ENCODE results near the gene RPS6KA2. TPM values are rescaled to one million over a fixed set of nuclear protein-coding genes. Genes with fewer than 3 reads are reported as not detected.

Gene RPS6KA2
- total RNA-seq, 1 donor from 2014 or later = 33.7 TPM

DNA sequence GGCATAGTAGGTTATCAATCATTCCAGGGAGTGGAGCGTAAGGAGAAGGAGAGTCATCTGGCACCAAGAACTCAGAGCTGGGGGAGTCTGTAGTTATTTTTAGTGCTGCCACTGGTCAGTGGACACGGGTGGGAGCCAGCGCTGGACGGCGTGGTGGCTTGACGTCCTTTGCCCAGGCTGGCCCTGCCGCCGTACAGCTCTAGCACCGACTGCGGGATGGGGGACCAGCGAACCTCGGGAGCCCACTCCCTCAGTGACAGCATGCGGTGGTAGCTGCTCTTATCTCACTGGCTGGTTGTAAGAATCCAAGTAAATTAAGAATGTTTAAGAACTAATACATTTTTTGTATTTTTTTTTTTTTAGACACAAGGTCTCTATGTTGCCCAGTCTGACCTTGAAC lies 32.5 kb upstream of the RPS6KA2 start:
- TF ChIP-seq, protein P1, sequence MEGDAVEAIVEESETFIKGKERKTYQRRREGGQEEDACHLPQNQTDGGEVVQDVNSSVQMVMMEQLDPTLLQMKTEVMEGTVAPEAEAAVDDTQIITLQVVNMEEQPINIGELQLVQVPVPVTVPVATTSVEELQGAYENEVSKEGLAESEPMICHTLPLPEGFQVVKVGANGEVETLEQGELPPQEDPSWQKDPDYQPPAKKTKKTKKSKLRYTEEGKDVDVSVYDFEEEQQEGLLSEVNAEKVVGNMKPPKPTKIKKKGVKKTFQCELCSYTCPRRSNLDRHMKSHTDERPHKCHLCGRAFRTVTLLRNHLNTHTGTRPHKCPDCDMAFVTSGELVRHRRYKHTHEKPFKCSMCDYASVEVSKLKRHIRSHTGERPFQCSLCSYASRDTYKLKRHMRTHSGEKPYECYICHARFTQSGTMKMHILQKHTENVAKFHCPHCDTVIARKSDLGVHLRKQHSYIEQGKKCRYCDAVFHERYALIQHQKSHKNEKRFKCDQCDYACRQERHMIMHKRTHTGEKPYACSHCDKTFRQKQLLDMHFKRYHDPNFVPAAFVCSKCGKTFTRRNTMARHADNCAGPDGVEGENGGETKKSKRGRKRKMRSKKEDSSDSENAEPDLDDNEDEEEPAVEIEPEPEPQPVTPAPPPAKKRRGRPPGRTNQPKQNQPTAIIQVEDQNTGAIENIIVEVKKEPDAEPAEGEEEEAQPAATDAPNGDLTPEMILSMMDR (conservative IDR thresholded peaks at IDR 0.05) = no peak
- H3K36me3 Mint-ChIP-seq (ENCODE audit: low read depth) = no peaks in the 10 kb centered on the region
- peaks cover 2% of the 10 kb centered on the region for H3K27me3 Mint-ChIP-seq (ENCODE audit: low read depth)
- H3K9me3 Mint-ChIP-seq = no peaks in the 10 kb centered on the region
- no peak overlapping the region for H3K27ac Mint-ChIP-seq (ENCODE audit: unreplicated experiment)
- peaks cover 8% of the 10 kb centered on the region for H3K4me1 Mint-ChIP-seq
- no peak overlapping the region for H3K4me3 Mint-ChIP-seq
- DNase-seq (ENCODE audit: low read depth, low spot score) = no peak

DNA sequence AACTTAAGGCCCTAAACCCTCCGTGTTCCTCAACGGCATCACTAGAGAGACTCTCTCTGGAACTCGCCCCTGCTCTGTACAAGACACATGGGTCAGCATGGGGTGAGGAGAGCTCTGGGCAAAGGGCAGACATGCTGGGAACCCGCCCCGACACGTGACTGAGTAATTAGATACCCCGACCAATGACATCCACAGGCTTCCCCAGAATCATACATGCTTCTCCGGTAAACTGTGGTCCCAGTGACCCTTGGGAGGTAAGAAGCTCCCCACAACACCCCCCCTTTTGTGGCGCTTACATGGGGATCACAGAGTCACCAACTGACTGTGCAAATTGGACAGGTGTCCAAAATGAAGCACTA lies 31.7 kb upstream of the RPS6KA2 start:
- peaks cover 2% of the 10 kb centered on the region for H3K27me3 Mint-ChIP-seq (ENCODE audit: low read depth)
- TF ChIP-seq, protein P1 (conservative IDR thresholded peaks at IDR 0.05) = no peak
- no peak overlapping the region for H3K4me3 Mint-ChIP-seq
- no peak for DNase-seq (ENCODE audit: low read depth, low spot score)
- no peaks in the 10 kb centered on the region for H3K9me3 Mint-ChIP-seq
- H3K36me3 Mint-ChIP-seq (ENCODE audit: low read depth) = no peaks in the 10 kb centered on the region
- H3K4me1 Mint-ChIP-seq = peaks cover 8% of the 10 kb centered on the region
- H3K27ac Mint-ChIP-seq (ENCODE audit: unreplicated experiment) = no peak overlapping the region

DNA sequence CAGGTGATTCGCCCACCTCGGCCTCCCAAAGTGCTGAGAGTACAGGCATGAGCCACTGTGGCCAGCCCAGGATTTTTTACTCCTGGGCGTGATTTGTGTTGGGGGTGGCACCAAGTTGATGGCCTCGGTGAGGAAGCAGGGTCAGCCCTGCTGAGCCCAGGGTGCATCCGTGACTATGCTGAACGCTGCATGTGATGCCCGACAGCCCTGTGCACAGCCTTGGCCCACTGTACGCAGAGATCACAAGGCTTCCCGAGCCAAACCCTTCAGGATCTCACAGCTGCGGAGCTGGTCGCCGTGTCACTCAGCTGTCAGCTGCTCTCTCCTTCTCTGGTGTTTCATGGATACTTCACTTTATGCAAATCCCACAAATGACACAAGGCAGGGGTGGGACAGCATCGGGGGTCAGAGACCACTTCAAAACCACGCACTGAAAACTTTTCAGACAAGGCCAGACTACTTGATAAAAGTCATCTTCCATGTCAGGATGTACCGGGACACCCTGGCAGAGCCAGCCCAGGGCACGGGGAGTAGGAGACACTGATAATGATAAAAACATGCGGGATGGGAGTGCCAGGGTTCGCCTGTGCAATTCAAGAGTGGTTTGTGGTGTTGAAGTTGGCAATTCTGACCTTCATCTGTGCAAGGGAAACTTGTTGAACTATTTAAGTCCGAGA lies 31.2 kb upstream of the RPS6KA2 start:
- Mint-ChIP-seq H3K4me1 (peaks cover 8% of the 10 kb centered on the region), H3K27me3 (ENCODE audit: low read depth) (peaks cover 2% of the 10 kb centered on the region), H3K4me3 (no peak overlapping the region), H3K36me3 (ENCODE audit: low read depth) (no peaks in the 10 kb centered on the region), H3K9me3 (no peaks in the 10 kb centered on the region), H3K27ac (ENCODE audit: unreplicated experiment) (no peak overlapping the region)
- TF ChIP-seq, protein P1 (conservative IDR thresholded peaks at IDR 0.05) = no peak
- DNase-seq (ENCODE audit: low read depth, low spot score) = no peak

DNA sequence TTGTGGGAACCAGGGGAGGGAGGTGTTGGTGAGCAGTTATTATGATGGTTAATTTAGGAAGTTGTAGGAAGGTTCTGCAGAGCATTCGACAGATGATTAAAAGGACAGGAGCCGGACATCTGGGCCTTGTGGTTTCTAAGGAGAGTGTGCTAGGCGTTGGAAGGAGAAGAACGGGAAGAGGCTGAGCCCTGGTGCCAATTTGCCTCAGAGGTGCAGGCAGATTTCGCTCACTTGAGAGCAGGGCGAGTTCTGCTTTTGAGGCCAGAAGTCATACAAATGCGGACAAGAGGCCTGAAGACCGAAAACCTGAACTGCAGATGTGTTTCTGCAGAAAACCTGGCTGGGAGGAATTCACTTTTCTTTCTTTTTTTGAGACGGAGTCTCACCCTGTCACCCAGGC lies 30.5 kb upstream of the RPS6KA2 start:
- no peak for DNase-seq (ENCODE audit: low read depth, low spot score)
- Mint-ChIP-seq H3K4me3 (no peak overlapping the region), H3K36me3 (ENCODE audit: low read depth) (no peaks in the 10 kb centered on the region), H3K4me1 (peaks cover 8% of the 10 kb centered on the region), H3K27me3 (ENCODE audit: low read depth) (peaks cover 2% of the 10 kb centered on the region), H3K9me3 (no peaks in the 10 kb centered on the region), H3K27ac (ENCODE audit: unreplicated experiment) (no peak overlapping the region)
- TF ChIP-seq, protein P1 (conservative IDR thresholded peaks at IDR 0.05) = no peak

DNA sequence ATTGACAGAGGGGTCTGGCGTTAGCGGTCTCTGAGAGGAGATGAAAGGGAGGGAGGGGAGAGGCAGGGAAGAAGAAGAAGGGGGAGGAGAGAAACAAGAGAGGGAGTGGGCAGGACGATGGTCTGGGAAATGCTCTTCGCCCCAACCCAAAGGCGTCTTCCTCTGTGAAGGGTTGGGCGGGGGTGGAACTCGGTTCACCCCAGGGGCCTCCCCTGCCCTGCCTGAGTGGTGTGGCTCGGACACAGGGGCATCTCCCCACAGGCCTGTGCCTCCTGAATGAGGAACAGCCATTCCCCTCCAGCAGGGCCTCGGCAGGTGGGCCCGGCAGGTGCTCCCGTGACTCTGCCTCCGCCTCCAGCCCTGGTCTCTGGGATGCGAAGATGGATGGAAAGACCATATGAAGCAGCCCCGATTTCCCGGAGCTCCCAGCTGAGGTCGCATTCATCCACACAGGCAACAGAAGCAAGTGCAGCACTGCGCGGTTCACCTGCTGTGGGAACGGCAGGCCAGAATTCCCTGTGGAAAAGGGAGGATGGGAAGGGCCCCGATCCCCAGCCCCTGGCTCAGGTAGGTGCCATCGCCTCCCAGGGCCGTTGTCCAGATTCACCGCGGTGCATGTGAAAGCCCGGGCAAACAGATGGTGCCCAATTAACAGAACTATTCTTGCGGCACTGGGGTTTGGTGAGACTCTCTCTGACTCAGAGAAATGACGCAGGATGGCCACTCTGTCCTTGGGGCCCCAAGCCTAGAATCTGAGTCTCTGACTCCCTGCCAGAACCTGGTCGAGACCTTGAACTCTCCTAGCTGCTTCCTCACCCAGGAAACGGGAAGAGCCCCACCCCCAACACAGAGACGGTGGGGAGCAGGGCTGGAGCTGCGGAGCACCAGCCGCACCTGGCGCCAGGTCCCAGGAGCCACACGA lies 29.4 kb upstream of the RPS6KA2 start:
- Mint-ChIP-seq H3K27ac (ENCODE audit: unreplicated experiment) (no peak overlapping the region), H3K4me1 (peaks cover 8% of the 10 kb centered on the region), H3K36me3 (ENCODE audit: low read depth) (no peaks in the 10 kb centered on the region), H3K9me3 (no peaks in the 10 kb centered on the region), H3K27me3 (ENCODE audit: low read depth) (peaks cover 2% of the 10 kb centered on the region), H3K4me3 (no peak overlapping the region)
- DNase-seq (ENCODE audit: low read depth, low spot score) = no peak
- TF ChIP-seq, protein P1 (conservative IDR thresholded peaks at IDR 0.05) = no peak

Data from neural crest cell (in vitro differentiated cells).